HepG2 (cell line): ENCODE data around the gene DQX1. TPM values are rescaled to one million over a fixed set of nuclear protein-coding genes. Genes with fewer than 3 reads are reported as not detected.

Source experiments
- FOXJ3 ChIP-seq: sonication (generic); formaldehyde crosslinking; IDR thresholded peaks from 2 replicates; pipeline ENCODE4 v1.4.0; 2020; ENCODE audit warnings: missing genetic modification reagents, mild to moderate bottlenecking, borderline replicate concordance
- GABPB1 ChIP-seq: IDR thresholded peaks from 2 replicates; pipeline ENCODE4 v1.6.1; 2016; ENCODE audit warnings: mild to moderate bottlenecking, missing genetic modification reagents, moderate library complexity, missing compliant biosample characterization
- GMEB1 ChIP-seq: sonication (generic); formaldehyde crosslinking; IDR thresholded peaks from 2 replicates; pipeline ENCODE4 v1.5.1; 2020; ENCODE audit warnings: missing genetic modification reagents, mild to moderate bottlenecking, borderline replicate concordance
- HNRNPUL1 ChIP-seq: fragments of 200-400 bp; formaldehyde crosslinking; IDR thresholded peaks from 2 replicates; pipeline ENCODE4 v1.6.1; 2017; ENCODE audit warnings: low read depth, mild to moderate bottlenecking, low read length, moderate library complexity
- MAX ChIP-seq: IDR thresholded peaks from 2 replicates; pipeline ENCODE4 v1.6.1; 2012; ENCODE audit warnings: inconsistent platforms
- MTF1 ChIP-seq: sonication (generic); formaldehyde crosslinking; IDR thresholded peaks from 2 replicates; pipeline ENCODE4 v1.5.0; 2020; ENCODE audit warnings: missing genetic modification reagents
- NBN ChIP-seq: fragments of 450-650 bp; conservative IDR thresholded peaks from 2 replicates; pipeline ENCODE4 v1.6.1; 2017
- NPAS2 ChIP-seq: sonication (generic); formaldehyde crosslinking; IDR thresholded peaks from 2 replicates; pipeline ENCODE4 v1.8.0; 2022; ENCODE audit warnings: mild to moderate bottlenecking, missing genetic modification reagents, borderline replicate concordance
- RFX5 ChIP-seq: IDR thresholded peaks from 2 replicates; pipeline ENCODE4 v1.6.1; 2011; ENCODE audit warnings: low read depth, low read length, improper control_type of control experiment
- SMAD9 ChIP-seq: sonication (generic); formaldehyde crosslinking; IDR thresholded peaks from 2 replicates; pipeline ENCODE4 v1.5.1; 2020; ENCODE audit warnings: mild to moderate bottlenecking, missing genetic modification reagents
- SPEN ChIP-seq: sonication (generic); formaldehyde crosslinking; IDR thresholded peaks from 2 replicates; pipeline ENCODE4 v1.5.1; 2020; ENCODE audit warnings: low read depth, mild to moderate bottlenecking, missing genetic modification reagents
- STAG1 ChIP-seq: sonication (generic); formaldehyde crosslinking; IDR thresholded peaks from 2 replicates; pipeline ENCODE4 v1.4.0; 2020; ENCODE audit warnings: missing genetic modification reagents
- TCF7L2 ChIP-seq: IDR thresholded peaks from 2 replicates; pipeline ENCODE4 v1.6.1; 2011; ENCODE audit warnings: mild to moderate bottlenecking, low read depth, low read length, moderate library complexity
- ZNF17 ChIP-seq: sonication (generic); formaldehyde crosslinking; IDR thresholded peaks from 2 replicates; pipeline ENCODE4 v1.5.0; 2020; ENCODE audit warnings: mild to moderate bottlenecking, missing genetic modification reagents
- ZNF292 ChIP-seq: sonication (generic); formaldehyde crosslinking; IDR thresholded peaks from 2 replicates; pipeline ENCODE4 v1.8.1; 2022; ENCODE audit warnings: mild to moderate bottlenecking, low read depth, missing genetic modification reagents, borderline replicate concordance
- ZNF354B ChIP-seq: sonication (generic); formaldehyde crosslinking; IDR thresholded peaks from 2 replicates; pipeline ENCODE4 v1.8.0; 2022; ENCODE audit warnings: mild to moderate bottlenecking, missing genetic modification reagents
- ZNF562 ChIP-seq: sonication (generic); formaldehyde crosslinking; IDR thresholded peaks from 2 replicates; pipeline ENCODE4 v1.8.0; 2022; ENCODE audit warnings: missing genetic modification reagents, borderline replicate concordance
- ZNF577 ChIP-seq: sonication (generic); formaldehyde crosslinking; IDR thresholded peaks from 2 replicates; pipeline ENCODE4 v1.4.0; 2020; ENCODE audit warnings: mild to moderate bottlenecking, low read depth, missing genetic modification reagents, borderline replicate concordance
- ZNF737 ChIP-seq: sonication (generic); formaldehyde crosslinking; IDR thresholded peaks from 2 replicates; pipeline ENCODE4 v1.5.0; 2020; ENCODE audit warnings: missing genetic modification reagents, mild to moderate bottlenecking, borderline replicate concordance
- ZXDC ChIP-seq: sonication (generic); formaldehyde crosslinking; IDR thresholded peaks from 2 replicates; pipeline ENCODE4 v1.5.0; 2020; ENCODE audit warnings: mild to moderate bottlenecking, missing genetic modification reagents
- polyA plus RNA-seq, 8 experiments: library from polyadenylated mRNA; depleted of rRNA in 3 of 8; stranded (reverse) in 7 of 8; unstranded in 1 of 8; fragments of >200 nt; fragmentation: Illumina TruSeq in 4 of 8; extraction: Trizol in 4 of 8; gene quantifications; 2 replicates each; pipeline versions ENCODE4 v1.2.1 to v1.2.3, GENCODE V29; 2011 to 2016; ENCODE audit warnings: low read depth in 4 of 8, missing spikeins in 1 of 8, mixed read lengths in 1 of 8; ENCODE audit not compliant: insufficient read depth in 1 of 8
- total RNA-seq, 5 experiments: library from RNA; depleted of rRNA; stranded (reverse); fragments of >200 nt; fragmentation: Illumina TruSeq; extraction: Trizol; gene quantifications; 2 replicates each; pipeline ENCODE4 v1.2.3, GENCODE V29; 2016; ENCODE audit warnings: low read depth in 1 of 5
- TF ChIP-seq, protein P1 (sequence below): sonication (generic); formaldehyde crosslinking; IDR thresholded peaks from 2 replicates; pipeline ENCODE4 v1.4.0; 2020; ENCODE audit warnings: missing genetic modification reagents; ENCODE audit errors: not compliant biosample characterization
- TF ChIP-seq, protein P2 (sequence below): sonication (generic); formaldehyde crosslinking; IDR thresholded peaks from 2 replicates; pipeline ENCODE4 v1.4.0; 2020; ENCODE audit warnings: missing genetic modification reagents, mild to moderate bottlenecking, borderline replicate concordance
- TF ChIP-seq, protein P3 (sequence below): sonication (generic); formaldehyde crosslinking; IDR thresholded peaks from 2 replicates; pipeline ENCODE4 v1.4.0; 2020; ENCODE audit warnings: missing genetic modification reagents

The DQX1 gene
- total and polyA plus RNA-seq, 2 of the 13 experiments (the other 11 are each of a cell fraction or from before 2014, with no cell fraction given), result 27.6 to 89.8 TPM

DNA sequence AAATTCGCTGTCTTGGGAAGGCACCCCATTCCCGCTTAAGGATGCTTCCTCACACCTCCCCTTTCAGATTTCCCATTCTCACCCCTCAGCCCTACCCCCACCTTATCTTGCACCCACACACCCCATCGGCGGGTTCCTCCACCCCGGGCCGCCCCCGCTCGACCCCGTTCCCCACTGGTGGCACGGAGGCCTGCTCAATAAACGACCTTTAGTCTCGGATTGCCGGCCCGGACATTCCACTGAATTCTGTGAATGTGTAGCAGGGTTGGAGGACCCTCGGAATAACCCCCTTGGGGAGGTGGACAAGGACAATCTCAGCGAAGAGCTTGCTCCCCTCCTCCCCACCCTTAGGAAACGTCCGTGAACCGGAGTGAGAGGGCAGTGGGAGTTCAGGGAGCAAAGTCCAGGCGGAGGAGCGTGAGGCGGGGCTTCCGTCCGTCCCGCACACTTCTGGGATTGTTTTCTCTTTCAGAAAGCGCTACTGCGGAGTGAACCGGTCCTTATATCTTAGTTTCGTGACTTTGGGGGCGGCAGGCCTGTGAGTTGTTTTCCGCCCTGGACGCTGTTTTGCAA, 23.8 kb downstream of the DQX1 start (continued):
- TF ChIP-seq FOXJ3 (CRISPR knock-in tag) (no peak), SMAD9 (CRISPR knock-in tag) (no peak), ZNF737 (CRISPR knock-in tag) (no peak), HNRNPUL1 (no peak), MTF1 (CRISPR knock-in tag) (no peak), MAX (no peak), NBN (no peak), NPAS2 (CRISPR knock-in tag) (no peak), ZXDC (CRISPR knock-in tag) (no peak), RFX5 (no peak), GABPB1 (no peak; the same call in 1 of the 2 replicates), SPEN (CRISPR knock-in tag) (peak; percentile 77; the same call in 1 of the 2 replicates), ZNF354B (CRISPR knock-in tag) (no peak), ZNF292 (CRISPR knock-in tag) (no peak), GMEB1 (CRISPR knock-in tag) (no peak), STAG1 (peak; percentile 16; the same call in 1 of the 2 replicates), ZNF17 (CRISPR knock-in tag) (no peak), ZNF577 (no peak), ZNF562 (CRISPR knock-in tag) (no peak), TCF7L2 (no peak)
- TF ChIP-seq, protein P1, sequence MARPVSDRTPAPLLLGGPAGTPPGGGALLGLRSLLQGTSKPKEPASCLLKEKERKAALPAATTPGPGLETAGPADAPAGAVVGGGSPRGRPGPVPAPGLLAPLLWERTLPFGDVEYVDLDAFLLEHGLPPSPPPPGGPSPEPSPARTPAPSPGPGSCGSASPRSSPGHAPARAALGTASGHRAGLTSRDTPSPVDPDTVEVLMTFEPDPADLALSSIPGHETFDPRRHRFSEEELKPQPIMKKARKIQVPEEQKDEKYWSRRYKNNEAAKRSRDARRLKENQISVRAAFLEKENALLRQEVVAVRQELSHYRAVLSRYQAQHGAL (CRISPR knock-in tag), result no peak
- TF ChIP-seq, protein P2, sequence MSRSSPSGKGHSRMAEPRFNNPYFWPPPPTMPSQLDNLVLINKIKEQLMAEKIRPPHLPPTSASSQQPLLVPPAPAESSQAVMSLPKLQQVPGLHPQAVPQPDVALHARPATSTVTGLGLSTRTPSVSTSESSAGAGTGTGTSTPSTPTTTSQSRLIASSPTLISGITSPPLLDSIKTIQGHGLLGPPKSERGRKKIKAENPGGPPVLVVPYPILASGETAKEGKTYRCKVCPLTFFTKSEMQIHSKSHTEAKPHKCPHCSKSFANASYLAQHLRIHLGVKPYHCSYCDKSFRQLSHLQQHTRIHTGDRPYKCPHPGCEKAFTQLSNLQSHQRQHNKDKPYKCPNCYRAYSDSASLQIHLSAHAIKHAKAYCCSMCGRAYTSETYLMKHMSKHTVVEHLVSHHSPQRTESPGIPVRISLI, result 0 out of 2 replicates have a peak, but pooled peaks have one; percentile 10
- TF ChIP-seq, protein P3, sequence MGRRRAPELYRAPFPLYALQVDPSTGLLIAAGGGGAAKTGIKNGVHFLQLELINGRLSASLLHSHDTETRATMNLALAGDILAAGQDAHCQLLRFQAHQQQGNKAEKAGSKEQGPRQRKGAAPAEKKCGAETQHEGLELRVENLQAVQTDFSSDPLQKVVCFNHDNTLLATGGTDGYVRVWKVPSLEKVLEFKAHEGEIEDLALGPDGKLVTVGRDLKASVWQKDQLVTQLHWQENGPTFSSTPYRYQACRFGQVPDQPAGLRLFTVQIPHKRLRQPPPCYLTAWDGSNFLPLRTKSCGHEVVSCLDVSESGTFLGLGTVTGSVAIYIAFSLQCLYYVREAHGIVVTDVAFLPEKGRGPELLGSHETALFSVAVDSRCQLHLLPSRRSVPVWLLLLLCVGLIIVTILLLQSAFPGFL, result no peak
